HG02870 (cell line): ENCODE measurements around the gene TEX101.
"Not testable (repeated sequence)": the region's sequence is repeated elsewhere in the genome, so short reads cannot be mapped to it uniquely, and the experiment has no call there.

ENCODE experiments used
- ATAC-seq: cut with Tn5 transposase; IDR thresholded peaks from one replicate; pipeline ENCODE4 v1.9.1; 2021; ENCODE audit warnings: mild to moderate bottlenecking, moderate library complexity; ENCODE audit not compliant: unreplicated experiment

The TEX101 gene

DNA sequence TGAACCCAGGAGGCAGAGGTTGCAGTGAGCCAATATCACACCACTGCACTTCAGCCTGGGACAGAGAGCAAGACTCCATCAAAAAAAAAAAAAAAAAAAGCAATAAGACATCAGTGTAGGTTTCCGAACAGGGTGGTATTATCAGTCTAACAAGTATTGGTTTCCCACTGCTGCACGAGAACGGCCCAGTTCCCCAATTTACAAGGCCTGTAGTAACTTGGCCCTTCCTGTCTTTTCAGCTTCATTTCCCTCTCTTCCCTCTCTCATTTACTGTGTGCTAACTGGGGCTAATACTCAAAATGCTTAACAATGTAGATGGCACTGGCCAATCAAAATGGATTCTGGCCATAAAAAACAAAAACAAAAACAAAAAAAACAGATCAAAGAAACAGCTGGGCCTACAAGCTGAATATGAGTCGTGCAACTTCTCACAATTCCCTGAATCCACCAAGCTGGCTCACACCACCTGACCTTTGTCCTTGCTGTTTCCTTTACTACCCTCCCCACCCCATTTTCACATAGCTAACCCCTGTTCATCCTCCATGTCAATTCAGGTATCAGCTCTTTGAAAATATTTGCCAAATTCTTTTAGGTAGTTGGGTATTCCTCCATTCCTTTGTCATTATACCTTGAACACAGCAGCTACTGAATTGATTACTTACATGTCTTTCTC is 2.4 kb downstream of the TEX101 start:
- ATAC-seq = no peak

DNA sequence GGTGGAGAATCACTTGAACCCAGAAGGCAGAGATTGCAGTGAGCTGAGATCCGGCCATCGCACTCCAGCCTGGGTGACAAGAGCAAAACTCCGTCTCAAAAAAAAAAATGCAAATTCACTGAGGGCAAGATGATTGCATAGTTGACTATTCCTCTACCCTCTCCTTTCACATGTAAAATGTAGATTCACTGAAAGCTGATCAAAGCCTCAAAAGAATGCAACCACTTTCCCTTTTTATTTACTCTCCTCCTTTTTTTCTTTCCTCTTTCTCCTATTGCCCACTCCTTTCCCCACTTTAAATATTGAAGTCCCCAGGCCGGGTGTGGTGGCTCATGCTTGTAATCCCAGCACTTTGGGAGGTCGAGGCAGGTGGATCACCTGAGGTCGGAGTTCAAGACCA is 6.3 kb downstream of the TEX101 start:
- no peak for ATAC-seq

GRCh38 chr19:43422000-43422688 is 7.5 kb downstream of the TEX101 start:
- ATAC-seq = no peak

GRCh38 chr19:43422689-43423066 is 8.0 kb downstream of the TEX101 start:
- no peak for ATAC-seq

DNA sequence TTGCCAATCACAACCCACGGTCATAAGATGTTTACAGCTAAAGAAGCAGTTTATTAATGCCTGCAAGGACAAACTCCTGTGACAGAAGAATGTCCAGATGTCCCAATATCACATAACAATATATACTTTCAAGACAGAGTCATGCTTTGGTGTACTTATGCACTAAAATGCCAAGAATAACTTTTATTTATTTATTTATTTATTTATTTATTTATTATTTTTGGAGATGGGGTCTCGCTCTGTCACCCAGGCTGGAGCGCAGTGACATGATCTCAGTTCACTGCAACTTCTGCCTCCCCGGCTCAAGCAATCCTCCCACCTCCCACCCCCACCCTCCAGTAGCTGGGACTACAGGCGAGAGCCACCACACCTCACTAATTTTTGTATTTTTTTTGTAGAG is 9.1 kb downstream of the TEX101 start:
- ATAC-seq = no peak

- ATAC-seq = no peak
Measured at GRCh38 chr19:43425567-43426392, 11.1 kb downstream of the TEX101 start.

- ATAC-seq = no peak
Measured at GRCh38 chr19:43429395-43429794, 14.7 kb downstream of the TEX101 start.

DNA sequence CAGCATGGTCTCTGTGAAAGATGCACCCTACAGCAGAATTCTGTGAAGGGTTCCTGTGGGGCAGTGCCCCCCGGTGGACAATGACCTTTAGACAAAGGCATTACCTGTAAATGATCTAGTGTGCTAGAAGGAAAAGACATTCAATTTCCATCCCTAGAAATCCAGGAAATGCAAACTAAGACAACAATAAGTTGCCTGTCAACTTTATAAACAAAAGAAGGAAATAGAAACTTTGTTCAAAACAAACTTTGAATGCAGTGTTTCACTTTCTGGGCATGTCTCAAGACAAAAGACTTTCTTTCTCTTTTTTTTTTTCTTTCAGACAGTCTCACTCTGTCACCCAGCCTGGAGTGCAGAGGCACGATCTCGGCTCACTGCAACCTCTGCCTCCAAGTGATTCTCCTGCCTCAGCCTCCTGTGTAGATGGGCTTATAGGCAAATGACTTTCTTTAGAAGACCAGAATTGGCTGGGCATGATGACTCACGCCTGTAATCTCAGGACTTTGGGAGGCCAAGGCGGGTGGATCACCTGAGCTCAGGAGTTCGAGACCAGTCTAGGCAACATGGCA is 15.5 kb downstream of the TEX101 start:
- ATAC-seq = no peak

- ATAC-seq = no peak
Measured at GRCh38 chr19:43430976-43431375, 16.3 kb downstream of the TEX101 start.

DNA sequence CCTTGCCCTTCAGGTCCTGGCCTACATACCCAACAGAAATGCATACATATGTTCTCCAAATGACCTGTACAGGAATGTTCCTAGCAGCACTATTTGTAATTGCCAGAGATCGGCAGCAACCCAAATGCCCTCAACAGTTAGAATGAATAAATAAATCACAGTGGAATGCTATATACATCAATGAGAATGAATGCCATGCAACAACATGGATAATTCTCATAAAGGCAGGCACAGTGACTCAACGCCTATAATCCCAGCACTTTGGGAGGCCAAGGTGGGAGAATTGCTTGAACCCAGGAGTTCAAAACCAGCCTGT is 18.6 kb downstream of the TEX101 start:
- ATAC-seq = no peak

- no peak for ATAC-seq
Measured at GRCh38 chr19:43433689-43434088, 19.0 kb downstream of the TEX101 start.

GRCh38 chr19:43435775-43436174 is 21.1 kb downstream of the TEX101 start:
- no peak for ATAC-seq

DNA sequence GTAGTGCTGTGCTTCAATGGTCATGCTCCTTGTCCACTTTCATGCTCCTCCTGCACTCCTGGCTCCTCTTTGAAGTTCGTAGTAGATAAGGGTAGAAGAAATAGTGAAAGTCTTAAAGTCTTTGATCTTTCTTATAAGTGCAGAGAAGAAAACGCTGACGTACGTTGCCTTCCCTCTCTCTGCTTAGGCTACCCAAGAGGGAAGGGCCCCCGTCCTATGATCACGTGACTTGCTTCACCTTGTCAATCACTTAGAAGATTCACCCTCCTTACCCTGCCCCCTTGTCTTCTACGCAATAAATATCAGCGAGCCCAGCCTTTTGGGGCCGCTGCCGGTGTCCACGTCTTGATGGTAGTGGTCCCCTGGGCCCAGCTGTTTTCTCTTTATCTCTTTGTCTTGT is 22.6 kb downstream of the TEX101 start:
- ATAC-seq = not testable (repeated sequence)

DNA sequence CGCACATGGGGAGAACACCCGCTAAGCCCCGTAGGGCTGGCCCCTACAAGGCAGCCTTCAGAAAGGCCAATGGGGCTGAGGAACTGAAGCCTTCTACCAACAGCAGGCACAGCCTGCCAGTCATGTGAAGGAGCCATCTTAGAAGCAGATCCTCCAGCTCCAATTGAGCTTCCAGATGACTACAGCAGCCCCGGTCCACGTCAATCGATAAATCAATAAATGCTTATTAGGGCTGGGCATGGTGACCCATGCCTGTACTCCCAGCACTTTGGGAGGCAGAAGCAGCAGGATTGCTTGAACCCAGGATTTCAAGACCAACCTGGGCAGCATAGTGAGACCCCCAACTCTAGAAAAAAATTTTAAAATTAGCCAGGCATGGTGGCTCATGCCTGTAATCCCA is 23.0 kb downstream of the TEX101 start:
- ATAC-seq = no peak

DNA sequence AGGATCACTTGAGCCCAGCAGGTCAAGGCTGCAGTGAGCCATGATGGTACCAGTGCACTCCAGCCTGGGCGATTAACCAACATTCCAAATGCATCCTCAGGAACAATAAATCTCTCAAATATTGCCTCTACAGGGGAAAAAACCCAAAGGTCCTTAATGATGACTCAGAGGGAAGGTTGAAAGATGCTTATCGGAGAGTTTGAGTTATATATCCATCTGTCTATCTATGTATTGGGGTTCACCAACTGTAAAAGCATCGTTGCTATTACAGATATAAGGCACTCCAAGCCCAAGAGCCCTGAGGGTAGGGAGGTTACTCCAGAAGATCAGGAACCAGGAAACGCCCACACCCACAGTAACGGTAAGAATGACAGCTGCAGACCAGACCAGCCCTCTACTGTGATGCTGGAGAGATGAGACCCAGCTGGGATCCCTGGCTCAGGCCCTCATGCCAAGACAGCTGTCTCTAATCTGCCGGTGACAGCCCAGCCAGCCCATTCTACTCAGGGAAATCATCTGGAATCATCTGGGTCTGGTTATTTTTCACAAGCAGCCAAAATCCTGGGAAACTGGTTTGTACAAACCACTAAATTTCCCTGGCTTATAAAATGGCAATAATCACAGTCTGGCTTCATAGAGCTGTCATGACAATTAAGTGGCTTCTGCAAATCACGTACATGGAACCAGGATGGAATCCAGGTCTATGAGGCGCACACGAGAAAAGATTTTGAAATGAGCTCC is 23.8 kb downstream of the TEX101 start:
- ATAC-seq = no peak

DNA sequence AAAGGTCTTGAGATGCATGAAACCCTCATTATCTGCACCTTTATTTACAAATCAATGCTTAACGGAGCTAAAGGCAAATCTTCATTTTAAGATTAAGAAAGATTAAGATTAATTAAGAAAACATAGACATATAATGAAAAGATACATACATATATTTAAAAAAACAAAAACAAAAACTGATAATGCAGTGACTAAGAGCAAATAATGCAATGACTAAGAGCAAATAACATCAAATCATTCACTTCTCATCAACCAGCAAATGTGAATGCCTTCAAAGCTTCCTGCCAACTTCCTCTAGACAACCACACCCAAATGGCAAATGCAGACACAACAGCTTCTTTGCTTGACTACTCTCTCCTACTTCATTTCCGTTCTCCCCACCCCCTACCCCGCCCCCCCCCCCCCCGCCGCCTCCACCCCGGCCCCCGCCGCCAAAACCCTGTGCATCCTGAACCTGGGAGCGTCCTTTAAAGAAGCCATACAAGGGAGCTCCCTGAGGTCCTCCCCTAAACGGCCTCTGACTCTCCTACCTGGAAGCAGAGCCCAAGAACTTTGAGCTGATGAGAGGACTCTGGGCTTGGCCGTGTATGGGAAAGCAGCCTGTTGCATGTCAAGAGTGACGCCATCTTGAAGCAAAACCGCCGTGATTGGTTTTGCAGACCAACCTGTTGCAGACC is 24.5 kb downstream of the TEX101 start:
- ATAC-seq = no peak

DNA sequence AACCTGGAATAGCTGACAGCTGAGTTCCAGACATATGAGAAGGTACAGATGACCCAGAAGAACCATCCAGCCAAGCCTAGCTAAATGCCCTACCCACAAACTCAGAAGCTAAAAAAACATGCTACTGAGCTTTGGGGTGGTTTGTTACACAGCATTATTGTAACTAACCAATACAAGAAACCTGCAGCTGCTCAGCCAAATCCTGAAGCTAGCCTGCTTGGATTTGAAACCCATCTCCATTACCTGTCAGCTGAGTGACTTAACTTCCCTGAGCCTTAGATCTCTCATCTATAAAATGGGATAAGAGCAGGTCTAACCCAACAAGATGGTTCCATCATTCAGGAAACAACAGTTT is 25.0 kb downstream of the TEX101 start:
- ATAC-seq = no peak

- no peak for ATAC-seq
Measured at GRCh38 chr19:43441716-43442115, 27.0 kb downstream of the TEX101 start.

- not testable (repeated sequence) for ATAC-seq
Measured at GRCh38 chr19:43444091-43444490, 29.4 kb downstream of the TEX101 start.

DNA sequence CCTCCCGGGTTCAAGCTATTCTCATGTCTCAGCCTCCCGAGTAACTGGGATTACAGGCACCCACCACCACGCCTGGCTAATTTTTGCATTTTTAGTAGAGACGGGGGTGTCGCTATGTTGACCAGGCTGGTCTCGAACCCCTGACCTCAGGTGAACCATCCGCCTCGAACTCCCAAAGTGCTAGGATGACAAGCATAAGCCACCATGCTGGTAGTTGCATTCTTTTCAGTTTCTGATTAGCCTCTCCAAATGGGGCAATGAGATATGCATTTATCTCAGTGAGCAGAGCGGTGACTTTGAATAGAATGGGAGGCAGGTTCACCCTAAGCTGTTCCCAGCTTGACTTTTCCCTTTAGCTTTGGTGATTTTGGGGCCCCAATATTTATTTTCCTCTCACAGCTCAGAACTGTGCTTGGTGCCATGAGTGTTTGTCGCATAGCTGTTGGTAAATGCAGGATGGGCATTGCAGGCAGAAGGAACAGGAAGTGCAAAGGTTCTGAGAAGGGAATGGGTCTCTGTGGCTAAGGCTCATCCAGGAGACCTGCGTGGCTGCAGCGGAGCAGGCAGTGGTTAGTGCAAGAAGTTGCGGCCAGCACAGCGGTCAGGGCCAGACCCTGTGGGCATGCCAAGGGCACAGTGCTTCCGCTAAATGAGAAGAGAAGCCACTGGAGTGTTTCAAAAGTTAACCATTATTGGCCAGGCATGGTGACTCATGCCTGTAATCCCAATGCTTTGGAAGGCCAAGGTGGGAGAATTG is 30.0 kb downstream of the TEX101 start:
- no peak for ATAC-seq
